Heart right ventricle (tissue), 16 donors: ENCODE results near the gene USP32. TPM values are rescaled to one million over a fixed set of nuclear protein-coding genes. Genes with fewer than 3 reads are reported as not detected.

Source experiments
- ATAC-seq, 8 donors: fragments of 200-7000 bp; cut with Tn5 transposase; one replicate each; pipeline ENCODE4 v1.9.1; 2020; ENCODE audit warnings: mild to moderate bottlenecking in 8 of 8, moderate library complexity in 8 of 8, moderate number of reproducible peaks in 1 of 8
- DNase-seq, 2 donors: peaks; one replicate each; pipeline ENCODE4 v3.0.0-alpha.2; 2020
- H3K27ac ChIP-seq, 10 donors: fragments of 200-600 bp; sonication (generic) in 2 of 10; one replicate each; pipeline versions ENCODE4 v1.5.0 to v1.8.0; 2020 to 2022; ENCODE audit warnings: mild to moderate bottlenecking in 3 of 10
- H3K27me3 ChIP-seq, 7 donors: fragments of 200-600 bp; one replicate each; pipeline ENCODE4 v1.8.0; 2021 to 2022; ENCODE audit warnings: mild to moderate bottlenecking in 2 of 7
- H3K36me3 ChIP-seq, 9 donors: fragments of 200-600 bp; sonication (generic) in 1 of 9; one replicate each; pipeline versions ENCODE4 v1.5.0 to v1.8.0; 2020 to 2022; ENCODE audit warnings: mild to moderate bottlenecking in 2 of 9
- H3K4me1 ChIP-seq, 9 donors: fragments of 200-600 bp; sonication (generic) in 1 of 9; one replicate each; pipeline versions ENCODE4 v1.5.0 to v1.8.0; 2020 to 2022; ENCODE audit warnings: mild to moderate bottlenecking in 4 of 9
- H3K4me3 ChIP-seq, 10 donors: fragments of 200-600 bp; sonication (generic) in 2 of 10; one replicate each; pipeline versions ENCODE4 v1.5.0 to v1.8.0; 2020 to 2022; ENCODE audit warnings: mild to moderate bottlenecking in 7 of 10, moderate library complexity in 2 of 10
- H3K9me3 ChIP-seq, 11 donors: fragments of 200-600 bp in 10 of 11; sonication (generic) in 2 of 11; one replicate each; pipeline versions ENCODE4 v1.5.0 to v1.8.0; 2013 to 2022; ENCODE audit warnings: mild to moderate bottlenecking in 2 of 11, control low read depth in 1 of 11, moderate library complexity in 1 of 11
- WGBS, 2 donors: extraction: QIAGEN DNeasy Blood & Tissue Kit; methylation state at CpG; one replicate each; pipeline ENCODE4 v1.1.7; 2013; ENCODE audit warnings: inconsistent platforms in 1 of 2; 5-methylcytosine and 5-hydroxymethylcytosine counted together
- intact Hi-C, 10 donors: fragments of 100-400 bp; cut with DNase I; formaldehyde crosslinking; loops; one replicate each; pipeline versions ENCODE4 v1.11.1 to v1.14.2; 2022
- polyA plus RNA-seq, 2 donors: library from polyadenylated mRNA; stranded (reverse); fragments of 200-250 nt; gene quantifications; one replicate each; pipeline ENCODE4 v1.2.3, GENCODE V29; 2013
- total RNA-seq, 10 donors: library from RNA; stranded (reverse); fragmentation: NEBNext Ultra II Directional in 3 of 10; extraction: Animal tissue kit (Norgen Biotek cat#: 25700) in 3 of 10; gene quantifications; one replicate each; pipeline versions ENCODE4 v1.2.1 to v1.2.4, GENCODE V29; 2021 to 2023
- TF ChIP-seq, protein P1 (sequence below), 9 donors: fragments of 200-600 bp; sonication (generic) in 2 of 9; IDR thresholded peaks; one replicate each; pipeline versions ENCODE4 v1.5.0 to v1.8.0; 2021 to 2022; ENCODE audit warnings: antibody characterized with exemption in 9 of 9, mild to moderate bottlenecking in 5 of 9, moderate library complexity in 1 of 9
- donor health status: Arrhythmogenic right ventricular cardiomyopathy.
- donor health status: ischemic (EF 13 %, LVEDD 7.1; RV severe dilation, severe dysfunction).
- donor health status: healthy with polysubstance abuse.
- donor health status: DM: no; HTN: yes; CAD: no.
- donor health status: DM: no; HTN: no; CAD: no.
- donor health status: ischemic (EF 25% LVEDD 6.9; RV normal size, moderate dysfunction).
- donor health status: ischemic (EF 25% LVEDD 5.7; RV mildly dilated, moderate dysfunction).
- donor health status: healthy.
- donor health status: DM: yes; HTN: yes; CAD: no.
- donor health status: Ischemic cardiomyopathy.
- donor health status: ischemic (EF 35%, LVEDD 5.7; RV mildly dilated, moderate dysfunction).
- donor health status: nonischemic (EF 11% LVEDD 7.7; RV severe dilation, severe dysfunction).
- donor health status: DM: yes; HTN: yes; CAD: no.
- donor health status: PGD.
- donor health status: ischemic (EF 29% LVEDD 5.4; RV normal size, mild dysfunction).
- donor health status: nonischemic (EF 23%, LVEDD 6.1; RV moderate dilation, normal function).

The USP32 gene
- total and polyA plus RNA-seq, 12 donors = 13.3 to 38.6 (median 29.3) TPM

GRCh38 chr17:60146206-60146605, 245.7 kb downstream of the USP32 start:
- ATAC-seq = no peak
- WGBS, 2 donors = 81 to 83% methylated on average over 2 of the region's 2 CpGs
- H3K4me1 ChIP-seq = peaks cover 2 to 69% (median 46%) of the 10 kb centered on the region in 9 donors
- no peak for DNase-seq
- H3K27ac ChIP-seq = peak overlapping the region in 2 of 10 donors; percentile 51 to 69
- no peaks in the 10 kb centered on the region for H3K9me3 ChIP-seq
- TF ChIP-seq, protein P1, sequence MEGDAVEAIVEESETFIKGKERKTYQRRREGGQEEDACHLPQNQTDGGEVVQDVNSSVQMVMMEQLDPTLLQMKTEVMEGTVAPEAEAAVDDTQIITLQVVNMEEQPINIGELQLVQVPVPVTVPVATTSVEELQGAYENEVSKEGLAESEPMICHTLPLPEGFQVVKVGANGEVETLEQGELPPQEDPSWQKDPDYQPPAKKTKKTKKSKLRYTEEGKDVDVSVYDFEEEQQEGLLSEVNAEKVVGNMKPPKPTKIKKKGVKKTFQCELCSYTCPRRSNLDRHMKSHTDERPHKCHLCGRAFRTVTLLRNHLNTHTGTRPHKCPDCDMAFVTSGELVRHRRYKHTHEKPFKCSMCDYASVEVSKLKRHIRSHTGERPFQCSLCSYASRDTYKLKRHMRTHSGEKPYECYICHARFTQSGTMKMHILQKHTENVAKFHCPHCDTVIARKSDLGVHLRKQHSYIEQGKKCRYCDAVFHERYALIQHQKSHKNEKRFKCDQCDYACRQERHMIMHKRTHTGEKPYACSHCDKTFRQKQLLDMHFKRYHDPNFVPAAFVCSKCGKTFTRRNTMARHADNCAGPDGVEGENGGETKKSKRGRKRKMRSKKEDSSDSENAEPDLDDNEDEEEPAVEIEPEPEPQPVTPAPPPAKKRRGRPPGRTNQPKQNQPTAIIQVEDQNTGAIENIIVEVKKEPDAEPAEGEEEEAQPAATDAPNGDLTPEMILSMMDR (IDR thresholded peaks at IDR 0.05) = no peak
- H3K27me3 ChIP-seq = peaks cover 22 to 86% (median 74%) of the 10 kb centered on the region in 7 donors
- no peaks in the 10 kb centered on the region for H3K36me3 ChIP-seq
- H3K4me3 ChIP-seq = no peak overlapping the region
- intact Hi-C loops = loop anchor here in 3 of 10 donors (10.0 kb wide), 1 partner anchor 289 kb away; no protein-coding TSS in a partner anchor

DNA sequence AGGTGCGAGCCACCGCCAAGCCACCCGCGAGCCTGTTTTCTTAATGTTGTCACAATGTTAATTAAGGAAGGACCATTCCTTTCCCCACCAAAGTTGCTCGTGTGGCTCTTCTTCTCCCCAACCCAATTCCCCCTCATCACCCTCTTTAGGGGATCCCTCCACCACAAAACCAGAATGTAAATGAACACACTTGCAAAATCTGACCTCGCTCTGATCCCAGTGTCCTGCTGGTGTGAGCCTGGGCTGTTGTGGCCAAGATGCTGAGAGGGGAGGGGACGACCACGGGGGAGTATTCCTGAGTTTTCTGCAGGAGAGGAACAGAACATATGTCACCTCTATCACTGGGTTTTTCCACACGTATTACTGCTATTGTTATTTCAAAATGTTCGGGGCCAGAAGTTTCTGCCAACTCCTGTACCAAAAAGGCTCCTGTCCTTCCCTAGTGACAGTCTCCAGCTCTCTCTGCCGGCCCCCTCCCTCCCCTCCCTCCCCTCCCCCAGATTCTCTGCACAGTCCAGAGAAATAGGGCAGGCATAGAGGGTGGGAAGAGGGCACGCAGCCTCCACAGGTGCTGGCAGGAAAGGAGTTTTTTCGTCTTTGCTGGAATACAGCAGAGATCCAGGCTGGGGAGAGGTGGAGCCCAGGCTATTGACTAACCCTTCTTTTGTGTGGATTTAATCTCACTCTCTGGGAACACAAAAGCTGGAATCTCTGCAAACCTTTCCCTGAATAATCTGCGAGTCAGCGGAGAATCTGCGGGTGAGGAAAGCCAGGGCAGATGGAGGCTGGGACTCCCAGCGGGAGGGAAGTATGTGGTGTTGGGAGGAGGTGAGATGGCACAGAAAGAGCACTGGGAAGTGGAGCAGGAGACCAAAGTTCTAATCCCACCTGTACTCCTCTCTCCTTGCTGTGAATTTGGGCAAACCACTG, 246.7 kb downstream of the USP32 start:
- no peak for DNase-seq
- Histone ChIP-seq H3K4me3 (no peak overlapping the region), H3K27ac (peak overlapping the region in 2 of 10 donors; percentile 51 to 69), H3K4me1 (peaks cover 2 to 68% (median 44%) of the 10 kb centered on the region in 9 donors), H3K9me3 (no peaks in the 10 kb centered on the region), H3K36me3 (no peaks in the 10 kb centered on the region), H3K27me3 (peaks cover 30 to 86% (median 74%) of the 10 kb centered on the region in 7 donors)
- intact Hi-C loops = loop anchor here in 3 of 10 donors (10.0 kb wide), 1 partner anchor 290 kb away; no protein-coding TSS in a partner anchor
- peak in 2 of 8 donors; percentile 11 to 23 for ATAC-seq
- 19 to 21% methylated on average over 17 of the region's 17 CpGs for WGBS, 2 donors
- TF ChIP-seq, protein P1 (IDR thresholded peaks at IDR 0.05) = no peak

DNA sequence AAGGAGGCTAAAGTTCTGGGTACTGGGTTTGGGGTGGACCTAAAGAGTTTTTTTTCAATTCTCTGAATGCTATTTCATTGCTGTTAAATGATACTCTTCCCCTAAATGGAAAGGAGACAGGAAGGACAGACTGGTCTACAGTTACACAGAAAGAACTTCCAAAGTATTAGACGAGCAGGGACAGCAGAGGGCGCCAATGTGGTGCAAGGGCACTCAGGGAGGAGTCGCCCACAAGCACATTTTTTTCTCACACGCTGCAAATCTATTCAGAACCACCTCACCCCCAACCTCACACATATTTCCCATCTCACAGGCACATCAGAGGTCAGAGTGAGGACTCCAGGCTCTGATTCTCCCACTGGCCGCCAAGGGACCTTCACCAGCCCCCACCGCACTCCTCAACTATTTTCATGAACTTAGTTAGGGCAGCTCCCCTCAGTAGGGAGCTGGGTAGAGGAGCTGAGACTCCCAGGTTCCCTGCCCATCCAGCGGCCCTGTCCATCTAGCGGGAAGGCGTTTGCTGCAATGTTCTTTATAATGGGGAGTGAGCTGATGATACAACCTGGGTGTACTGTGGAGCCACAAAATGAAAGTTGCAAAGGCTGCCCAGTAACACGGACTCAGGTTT, 248.9 kb downstream of the USP32 start:
- WGBS, 2 donors = 5% methylated on average over 10 of the region's 10 CpGs
- H3K4me3 ChIP-seq = peak overlapping the region in 5 of 10 donors; percentile 0 to 23 (median 14)
- peak; percentile 82 to 89 for DNase-seq
- intact Hi-C loops = loop anchor here in 4 of 10 donors (1.0 to 10.0 kb wide), 3 partner anchors 27 to 292 kb away; no protein-coding TSS in a partner anchor
- H3K27me3 ChIP-seq = peaks cover 30 to 86% (median 74%) of the 10 kb centered on the region in 7 donors
- ATAC-seq = peak; percentile 59 to 91 (median 80)
- no peaks in the 10 kb centered on the region for H3K9me3 ChIP-seq
- TF ChIP-seq, protein P1 (IDR thresholded peaks at IDR 0.05) = peak; percentile 55 to 87 (median 77)
- peaks cover 0 to 73% (median 49%) of the 10 kb centered on the region in 9 donors for H3K4me1 ChIP-seq
- no peaks in the 10 kb centered on the region for H3K36me3 ChIP-seq
- H3K27ac ChIP-seq = peak overlapping the region in 8 of 10 donors; percentile 24 to 63 (median 42)
